SK-N-SH (cell line): ENCODE data around the gene LRP11.

ENCODE experiments used
- EP300 ChIP-seq, 2 experiments: IDR thresholded peaks; 2 replicates each; pipeline versions ENCODE4 v1.4.0 to v1.6.1; 2012; ENCODE audit warnings: borderline replicate concordance in 1 of 2, low read depth in 1 of 2, low read length in 1 of 2
- MXI1 ChIP-seq: IDR thresholded peaks from 2 replicates; pipeline ENCODE4 v1.6.1; 2012; ENCODE audit warnings: mild to moderate bottlenecking, low read depth, low read length, improper control_type of control experiment
- POLR2AphosphoS5 ChIP-seq: IDR thresholded peaks from 2 replicates; pipeline ENCODE4 v1.6.1; 2012; ENCODE audit warnings: low read depth, low read length
- TF ChIP-seq, protein P1 (sequence below): fragments of 200-600 bp; sonication (generic); IDR thresholded peaks from 2 replicates; pipeline ENCODE4 v1.6.1; 2017; ENCODE audit warnings: antibody characterized with exemption, mild to moderate bottlenecking, moderate library complexity

DNA sequence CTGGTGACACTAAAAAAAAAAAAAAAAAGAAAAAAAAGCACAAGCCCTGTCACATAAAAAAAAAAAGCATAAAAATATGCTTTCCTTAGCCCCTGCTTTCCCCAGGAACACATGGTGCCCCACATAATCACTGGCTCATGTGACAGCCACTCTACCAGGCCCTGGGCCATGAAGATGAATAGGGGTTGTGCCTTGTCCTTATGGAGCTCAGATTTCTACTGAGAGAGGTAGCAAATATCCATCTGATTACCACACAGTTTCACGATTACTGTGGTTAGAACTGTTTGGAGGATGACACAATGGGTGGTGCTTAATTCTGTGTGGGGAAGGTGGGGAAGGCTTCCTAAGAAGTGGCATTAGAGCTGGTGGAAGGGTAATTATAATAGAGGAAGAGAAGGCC, 24.5 kb upstream of the LRP11 start:
- TF ChIP-seq, protein P1, sequence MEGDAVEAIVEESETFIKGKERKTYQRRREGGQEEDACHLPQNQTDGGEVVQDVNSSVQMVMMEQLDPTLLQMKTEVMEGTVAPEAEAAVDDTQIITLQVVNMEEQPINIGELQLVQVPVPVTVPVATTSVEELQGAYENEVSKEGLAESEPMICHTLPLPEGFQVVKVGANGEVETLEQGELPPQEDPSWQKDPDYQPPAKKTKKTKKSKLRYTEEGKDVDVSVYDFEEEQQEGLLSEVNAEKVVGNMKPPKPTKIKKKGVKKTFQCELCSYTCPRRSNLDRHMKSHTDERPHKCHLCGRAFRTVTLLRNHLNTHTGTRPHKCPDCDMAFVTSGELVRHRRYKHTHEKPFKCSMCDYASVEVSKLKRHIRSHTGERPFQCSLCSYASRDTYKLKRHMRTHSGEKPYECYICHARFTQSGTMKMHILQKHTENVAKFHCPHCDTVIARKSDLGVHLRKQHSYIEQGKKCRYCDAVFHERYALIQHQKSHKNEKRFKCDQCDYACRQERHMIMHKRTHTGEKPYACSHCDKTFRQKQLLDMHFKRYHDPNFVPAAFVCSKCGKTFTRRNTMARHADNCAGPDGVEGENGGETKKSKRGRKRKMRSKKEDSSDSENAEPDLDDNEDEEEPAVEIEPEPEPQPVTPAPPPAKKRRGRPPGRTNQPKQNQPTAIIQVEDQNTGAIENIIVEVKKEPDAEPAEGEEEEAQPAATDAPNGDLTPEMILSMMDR, result no peak
- no peak for TF ChIP-seq POLR2AphosphoS5
- no peak for TF ChIP-seq MXI1
- TF ChIP-seq EP300 (IDR thresholded peaks at IDR 0.05; ENCODE audit: borderline replicate concordance in 1 of 2, low read depth in 1 of 2, low read length in 1 of 2), result no peak
